ENCODE measurements around the gene PYCARD.
A peak's percentile ranks its signal among the peaks of the same experiment; 100 is the strongest.

Gene PYCARD

DNA sequence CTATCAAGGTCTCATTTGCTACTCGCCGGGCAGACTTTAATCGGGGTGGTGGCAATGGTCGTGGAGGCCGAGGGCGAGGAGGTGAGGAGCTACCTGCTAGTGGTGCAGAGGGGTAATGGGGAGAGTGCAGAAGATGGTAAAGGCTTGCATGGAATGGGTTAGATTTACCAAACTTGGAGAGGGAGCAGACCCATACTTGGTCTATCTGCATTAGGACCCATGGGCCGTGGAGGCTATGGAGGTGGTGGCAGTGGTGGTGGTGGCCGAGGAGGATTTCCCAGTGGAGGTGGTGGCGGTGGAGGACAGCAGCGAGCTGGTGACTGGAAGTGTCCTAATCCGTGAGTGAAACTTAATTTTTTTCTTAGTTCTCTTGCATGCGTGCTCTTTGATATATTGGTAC lies 12.5 kb downstream of the PYCARD start:
- Histone ChIP-seq H3K14ac (ENCODE audit: low read length) (no peak overlapping the region), H3K9ac (ENCODE audit: low read length) (no peak overlapping the region), H3K4me1 (ENCODE audit: control insufficient read depth in 1 of 2, insufficient read depth in 2 of 2, low read length in 2 of 2) (no peaks in the 10 kb centered on the region), H3K27ac (ENCODE audit: low read depth, low read length) (no peak overlapping the region), H2BK5ac (ENCODE audit: low read depth, low read length, poor library complexity) (no peak overlapping the region), H2AFZ (ENCODE audit: insufficient read depth, low read length, poor library complexity) (no peak overlapping the region), H4K91ac (ENCODE audit: low read depth, low read length) (no peak overlapping the region), H3K79me1 (ENCODE audit: low read length) (no peaks in the 10 kb centered on the region), H4K8ac (ENCODE audit: low read depth, low read length) (no peak overlapping the region), H3K18ac (ENCODE audit: low read length) (no peak overlapping the region), H3K9me3 (ENCODE audit: insufficient read depth, low read depth, low read length) (no peaks in the 10 kb centered on the region), H2BK120ac (ENCODE audit: insufficient read depth, low read length, poor library complexity) (no peak overlapping the region), H2BK12ac (ENCODE audit: low read length) (no peak overlapping the region), H3K4me3 (ENCODE audit: low read depth, low read length) (peak overlapping the region; percentile 33), H2AK5ac (ENCODE audit: low read length) (no peak overlapping the region), H3K4me2 (ENCODE audit: low read length) (no peak overlapping the region), H3K23ac (ENCODE audit: low read length) (no peak overlapping the region), H3K79me2 (ENCODE audit: control insufficient read depth, insufficient read depth, low read length, poor library complexity) (no peaks in the 10 kb centered on the region), H3K36me3 (ENCODE audit: control insufficient read depth in 1 of 2, insufficient read depth in 2 of 2, low read length in 2 of 2) (peaks cover 51 to 89% of the 10 kb centered on the region in 2 experiments), H3K4ac (ENCODE audit: low read depth, low read length) (no peak overlapping the region), H3K27me3 (ENCODE audit: insufficient read depth, low read length) (no peaks in the 10 kb centered on the region), H4K12ac (ENCODE audit: low read depth, low read length) (no peak overlapping the region)
- no peak for DNase-seq
- WGBS (ENCODE audit: extremely low coverage, insufficient coverage, insufficient read length): no CpG with 5 or more reads among the region's 12 CpGs

DNA sequence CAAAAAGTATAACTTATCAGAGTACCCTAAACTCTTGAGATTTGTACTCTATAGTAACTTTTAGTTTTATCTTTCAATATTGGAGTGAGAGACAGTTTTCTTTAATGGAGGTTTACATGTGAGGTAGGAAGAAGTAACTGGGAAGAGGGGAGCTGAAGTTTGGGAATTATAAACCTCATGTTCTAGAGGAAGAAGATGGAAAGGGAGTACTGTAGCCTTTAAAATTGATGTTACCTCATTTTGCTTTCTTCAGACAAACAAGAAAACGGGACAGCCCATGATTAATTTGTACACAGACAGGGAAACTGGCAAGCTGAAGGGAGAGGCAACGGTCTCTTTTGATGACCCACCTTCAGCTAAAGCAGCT lies 13.2 kb downstream of the PYCARD start:
- no peak overlapping the region for H3K14ac ChIP-seq (ENCODE audit: low read length)
- no peak overlapping the region for H3K27ac ChIP-seq (ENCODE audit: low read depth, low read length)
- no peak overlapping the region for H4K91ac ChIP-seq (ENCODE audit: low read depth, low read length)
- H3K4me3 ChIP-seq (ENCODE audit: low read depth, low read length): no peak overlapping the region
- DNase-seq: no peak
- H3K18ac ChIP-seq (ENCODE audit: low read length): no peak overlapping the region
- no peak overlapping the region for H2AK5ac ChIP-seq (ENCODE audit: low read length)
- H3K4me1 ChIP-seq (ENCODE audit: control insufficient read depth in 1 of 2, insufficient read depth in 2 of 2, low read length in 2 of 2): no peaks in the 10 kb centered on the region
- no peak overlapping the region for H3K9ac ChIP-seq (ENCODE audit: low read length)
- no peak overlapping the region for H2AFZ ChIP-seq (ENCODE audit: insufficient read depth, low read length, poor library complexity)
- no peak overlapping the region for H4K8ac ChIP-seq (ENCODE audit: low read depth, low read length)
- no peak overlapping the region for H3K4ac ChIP-seq (ENCODE audit: low read depth, low read length)
- no peak overlapping the region for H4K12ac ChIP-seq (ENCODE audit: low read depth, low read length)
- no peak overlapping the region for H2BK5ac ChIP-seq (ENCODE audit: low read depth, low read length, poor library complexity)
- no peaks in the 10 kb centered on the region for H3K79me1 ChIP-seq (ENCODE audit: low read length)
- WGBS (ENCODE audit: extremely low coverage, insufficient coverage, insufficient read length): no CpG with 5 or more reads among the region's 2 CpGs
- no peaks in the 10 kb centered on the region for H3K79me2 ChIP-seq (ENCODE audit: control insufficient read depth, insufficient read depth, low read length, poor library complexity)
- no peaks in the 10 kb centered on the region for H3K27me3 ChIP-seq (ENCODE audit: insufficient read depth, low read length)
- H3K4me2 ChIP-seq (ENCODE audit: low read length): no peak overlapping the region
- peaks cover 54 to 90% of the 10 kb centered on the region in 2 experiments for H3K36me3 ChIP-seq (ENCODE audit: control insufficient read depth in 1 of 2, insufficient read depth in 2 of 2, low read length in 2 of 2)
- H2BK12ac ChIP-seq (ENCODE audit: low read length): no peak overlapping the region
- no peak overlapping the region for H2BK120ac ChIP-seq (ENCODE audit: insufficient read depth, low read length, poor library complexity)
- H3K23ac ChIP-seq (ENCODE audit: low read length): no peak overlapping the region
- H3K9me3 ChIP-seq (ENCODE audit: insufficient read depth, low read depth, low read length): no peaks in the 10 kb centered on the region

DNA sequence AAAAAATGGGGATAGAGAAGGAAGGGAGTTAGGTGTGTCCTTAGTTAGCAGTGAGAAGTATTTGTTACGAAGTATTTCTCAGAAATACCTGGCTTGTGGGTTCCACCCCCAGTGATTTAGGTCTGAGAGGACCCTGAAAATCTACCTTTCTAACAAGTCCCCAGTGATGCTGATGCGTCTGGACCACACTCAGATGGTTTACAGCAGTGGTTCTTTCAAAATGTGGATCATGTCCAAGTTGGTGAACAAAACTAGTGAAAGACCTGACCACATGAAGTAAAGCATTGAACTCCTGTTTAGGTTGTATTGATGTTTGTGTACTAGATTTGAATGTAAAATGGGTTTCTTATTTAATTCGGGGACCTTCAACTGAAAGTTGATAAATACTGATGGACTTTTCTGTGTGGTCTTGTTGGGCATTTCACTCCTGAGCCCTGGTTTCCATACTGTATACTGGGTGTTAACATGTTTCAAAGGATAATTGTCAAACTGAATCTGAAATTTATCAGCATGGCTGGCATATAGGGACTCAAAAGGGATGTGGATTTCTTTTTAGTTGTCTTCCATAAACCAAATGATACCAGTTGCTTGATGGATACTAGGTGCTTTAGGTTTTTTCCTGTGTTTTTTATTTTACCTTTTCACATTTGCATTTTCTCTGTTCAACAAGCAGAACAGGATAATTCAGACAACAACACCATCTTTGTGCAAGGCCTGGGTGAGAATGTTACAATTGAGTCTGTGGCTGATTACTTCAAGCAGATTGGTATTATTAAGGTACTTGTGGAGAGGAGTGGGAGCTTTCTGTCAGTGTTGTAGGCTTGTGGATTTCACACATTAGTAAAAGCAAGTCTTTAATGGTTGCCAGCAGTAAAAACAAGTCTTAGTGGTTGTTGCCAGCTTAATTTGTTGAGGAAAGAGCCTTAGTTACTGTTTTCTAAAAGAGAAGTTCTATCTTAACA lies 13.8 kb downstream of the PYCARD start:
- H3K4me2 ChIP-seq (ENCODE audit: low read length): no peak overlapping the region
- H3K18ac ChIP-seq (ENCODE audit: low read length): no peak overlapping the region
- H2BK12ac ChIP-seq (ENCODE audit: low read length): no peak overlapping the region
- peaks cover 54 to 90% of the 10 kb centered on the region in 2 experiments for H3K36me3 ChIP-seq (ENCODE audit: control insufficient read depth in 1 of 2, insufficient read depth in 2 of 2, low read length in 2 of 2)
- H2AFZ ChIP-seq (ENCODE audit: insufficient read depth, low read length, poor library complexity): no peak overlapping the region
- no peaks in the 10 kb centered on the region for H3K9me3 ChIP-seq (ENCODE audit: insufficient read depth, low read depth, low read length)
- H2AK5ac ChIP-seq (ENCODE audit: low read length): no peak overlapping the region
- no peak overlapping the region for H2BK5ac ChIP-seq (ENCODE audit: low read depth, low read length, poor library complexity)
- H3K4ac ChIP-seq (ENCODE audit: low read depth, low read length): no peak overlapping the region
- no peak overlapping the region for H3K4me3 ChIP-seq (ENCODE audit: low read depth, low read length)
- DNase-seq: no peak
- no peak overlapping the region for H2BK120ac ChIP-seq (ENCODE audit: insufficient read depth, low read length, poor library complexity)
- no peak overlapping the region for H3K27ac ChIP-seq (ENCODE audit: low read depth, low read length)
- H4K91ac ChIP-seq (ENCODE audit: low read depth, low read length): no peak overlapping the region
- no peaks in the 10 kb centered on the region for H3K4me1 ChIP-seq (ENCODE audit: control insufficient read depth in 1 of 2, insufficient read depth in 2 of 2, low read length in 2 of 2)
- no peak overlapping the region for H4K8ac ChIP-seq (ENCODE audit: low read depth, low read length)
- no peak overlapping the region for H3K9ac ChIP-seq (ENCODE audit: low read length)
- H3K27me3 ChIP-seq (ENCODE audit: insufficient read depth, low read length): no peaks in the 10 kb centered on the region
- no peak overlapping the region for H3K23ac ChIP-seq (ENCODE audit: low read length)
- H3K79me1 ChIP-seq (ENCODE audit: low read length): no peaks in the 10 kb centered on the region
- peaks cover 2% of the 10 kb centered on the region for H3K79me2 ChIP-seq (ENCODE audit: control insufficient read depth, insufficient read depth, low read length, poor library complexity)
- H4K12ac ChIP-seq (ENCODE audit: low read depth, low read length): no peak overlapping the region
- WGBS (ENCODE audit: extremely low coverage, insufficient coverage, insufficient read length): 100% methylated on average over 1 of the region's 3 CpGs
- H3K14ac ChIP-seq (ENCODE audit: low read length): no peak overlapping the region

DNA sequence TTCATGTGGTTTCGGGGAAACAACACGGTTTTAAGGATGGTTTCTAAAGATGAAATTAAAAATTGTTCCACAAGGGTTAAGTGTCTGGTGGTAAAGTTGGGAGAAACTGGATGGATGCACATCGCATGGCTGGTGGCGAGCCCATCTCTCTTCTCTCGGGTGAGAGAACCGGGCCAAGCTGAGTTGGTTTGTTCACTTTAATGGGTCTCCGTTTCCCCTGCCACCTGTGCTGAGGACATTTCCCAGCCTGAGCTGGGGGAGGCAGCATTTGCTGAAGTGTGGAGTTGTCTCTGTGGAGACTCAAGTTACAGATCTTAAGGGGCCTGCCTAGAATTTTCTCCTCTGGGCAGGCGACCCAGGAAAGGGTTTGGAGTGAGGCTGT lies 14.8 kb downstream of the PYCARD start:
- no peak overlapping the region for H3K9ac ChIP-seq (ENCODE audit: low read length)
- H2BK12ac ChIP-seq (ENCODE audit: low read length): no peak overlapping the region
- no peak overlapping the region for H3K23ac ChIP-seq (ENCODE audit: low read length)
- H4K91ac ChIP-seq (ENCODE audit: low read depth, low read length): no peak overlapping the region
- peaks cover 6% of the 10 kb centered on the region for H3K79me2 ChIP-seq (ENCODE audit: control insufficient read depth, insufficient read depth, low read length, poor library complexity)
- H2AFZ ChIP-seq (ENCODE audit: insufficient read depth, low read length, poor library complexity): no peak overlapping the region
- no peak overlapping the region for H4K12ac ChIP-seq (ENCODE audit: low read depth, low read length)
- H3K18ac ChIP-seq (ENCODE audit: low read length): no peak overlapping the region
- no peak overlapping the region for H3K4ac ChIP-seq (ENCODE audit: low read depth, low read length)
- peaks cover 53 to 88% of the 10 kb centered on the region in 2 experiments for H3K36me3 ChIP-seq (ENCODE audit: control insufficient read depth in 1 of 2, insufficient read depth in 2 of 2, low read length in 2 of 2)
- no peak overlapping the region for H3K4me2 ChIP-seq (ENCODE audit: low read length)
- no peaks in the 10 kb centered on the region for H3K9me3 ChIP-seq (ENCODE audit: insufficient read depth, low read depth, low read length)
- DNase-seq: no peak
- H3K4me3 ChIP-seq (ENCODE audit: low read depth, low read length): no peak overlapping the region
- H2BK5ac ChIP-seq (ENCODE audit: low read depth, low read length, poor library complexity): no peak overlapping the region
- H3K4me1 ChIP-seq (ENCODE audit: control insufficient read depth in 1 of 2, insufficient read depth in 2 of 2, low read length in 2 of 2): no peaks in the 10 kb centered on the region
- H3K27me3 ChIP-seq (ENCODE audit: insufficient read depth, low read length): no peaks in the 10 kb centered on the region
- no peak overlapping the region for H4K8ac ChIP-seq (ENCODE audit: low read depth, low read length)
- no peak overlapping the region for H2BK120ac ChIP-seq (ENCODE audit: insufficient read depth, low read length, poor library complexity)
- no peak overlapping the region for H3K14ac ChIP-seq (ENCODE audit: low read length)
- no peak overlapping the region for H2AK5ac ChIP-seq (ENCODE audit: low read length)
- no peak overlapping the region for H3K27ac ChIP-seq (ENCODE audit: low read depth, low read length)
- WGBS (ENCODE audit: extremely low coverage, insufficient coverage, insufficient read length): no CpG with 5 or more reads among the region's 8 CpGs
- H3K79me1 ChIP-seq (ENCODE audit: low read length): no peaks in the 10 kb centered on the region
